GM19328 (cell line): ENCODE results near the gene CBFA2T3.

Experiments used
- ATAC-seq: cut with Tn5 transposase; IDR thresholded peaks from one replicate; pipeline ENCODE4 v1.9.1; 2021; ENCODE audit warnings: mild to moderate bottlenecking, moderate library complexity; ENCODE audit not compliant: unreplicated experiment

CBFA2T3 gene

GRCh38 chr16:88940862-88941817 is 35.9 kb downstream of the CBFA2T3 start:
- no peak for ATAC-seq

DNA sequence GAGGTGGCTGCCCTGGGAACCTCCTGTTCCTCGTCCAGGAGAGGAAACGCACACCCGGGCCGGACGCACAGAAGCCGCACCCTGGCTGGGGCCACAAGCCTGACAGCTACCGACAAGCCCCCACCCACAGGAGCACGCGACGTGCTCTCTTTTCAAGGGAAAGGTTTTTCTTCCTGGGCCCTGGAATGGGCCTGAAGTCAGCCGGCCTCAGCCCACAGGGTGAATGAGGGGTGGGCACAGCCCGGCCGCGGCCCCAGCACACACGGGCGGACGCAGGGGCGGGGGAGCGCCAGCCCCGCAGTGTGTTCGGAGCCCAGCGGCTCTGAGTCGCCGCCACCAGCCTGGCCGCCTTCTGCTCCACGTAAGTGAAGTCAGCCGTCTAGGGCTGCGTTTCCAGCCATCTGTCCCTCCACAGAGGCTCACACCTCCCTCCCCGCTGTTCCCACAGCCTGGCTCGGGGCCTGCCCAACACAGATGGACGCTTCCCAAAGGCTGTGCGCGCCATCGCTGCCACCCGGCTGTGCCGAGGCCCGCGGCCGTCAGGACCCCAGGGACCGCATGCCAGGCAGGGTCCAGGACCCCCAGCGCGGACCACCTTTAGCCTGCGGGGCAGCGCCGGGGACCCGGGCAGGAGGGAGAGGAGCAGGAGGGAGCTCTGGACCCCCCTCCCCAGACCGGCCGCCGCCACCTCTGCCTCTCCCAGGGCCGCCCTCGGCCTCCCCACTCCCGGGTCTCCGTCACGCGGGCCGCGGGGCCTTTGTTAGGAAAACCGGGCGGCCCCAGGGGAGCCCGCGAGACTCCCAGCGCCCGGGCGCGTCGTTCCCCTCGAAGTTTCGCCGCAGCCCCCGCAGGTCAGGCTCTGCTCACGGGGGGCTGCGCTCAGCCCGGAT is 36.8 kb downstream of the CBFA2T3 start:
- no peak for ATAC-seq

DNA sequence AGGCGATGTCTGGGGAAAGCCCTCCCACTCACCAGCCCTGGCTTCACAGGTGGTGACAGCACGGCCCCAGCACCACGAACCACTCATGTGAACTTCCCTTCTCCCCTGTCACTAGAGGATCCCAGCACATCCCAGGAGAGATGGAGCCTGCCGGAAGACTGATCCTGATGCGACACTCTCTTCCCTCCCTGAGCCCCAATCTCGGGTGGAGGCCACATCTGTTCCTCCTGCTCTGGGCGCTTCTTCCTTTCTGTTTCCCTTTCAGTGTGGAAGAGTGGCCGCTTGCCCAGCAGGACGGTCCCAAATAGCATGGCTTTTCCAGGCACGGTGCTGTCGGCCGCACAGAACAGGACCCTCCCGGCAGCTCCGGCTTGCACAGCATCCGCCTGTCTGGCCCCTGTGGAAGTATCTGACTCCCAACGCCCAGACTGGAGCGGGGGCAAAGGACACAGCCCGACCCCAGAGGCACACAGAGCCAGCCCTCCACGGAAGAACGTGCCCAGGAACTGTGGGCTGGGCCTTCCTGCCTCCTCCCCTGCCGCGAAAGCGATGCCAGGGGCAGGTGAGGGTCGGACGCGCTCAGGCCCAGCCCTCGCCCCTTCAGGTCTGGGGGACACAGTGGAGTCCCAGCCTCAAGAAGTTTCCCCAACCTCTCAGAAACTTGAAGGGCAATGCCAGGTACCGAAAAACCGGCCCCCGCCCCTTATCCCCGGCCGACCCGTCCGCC is 37.6 kb downstream of the CBFA2T3 start:
- ATAC-seq: no peak

DNA sequence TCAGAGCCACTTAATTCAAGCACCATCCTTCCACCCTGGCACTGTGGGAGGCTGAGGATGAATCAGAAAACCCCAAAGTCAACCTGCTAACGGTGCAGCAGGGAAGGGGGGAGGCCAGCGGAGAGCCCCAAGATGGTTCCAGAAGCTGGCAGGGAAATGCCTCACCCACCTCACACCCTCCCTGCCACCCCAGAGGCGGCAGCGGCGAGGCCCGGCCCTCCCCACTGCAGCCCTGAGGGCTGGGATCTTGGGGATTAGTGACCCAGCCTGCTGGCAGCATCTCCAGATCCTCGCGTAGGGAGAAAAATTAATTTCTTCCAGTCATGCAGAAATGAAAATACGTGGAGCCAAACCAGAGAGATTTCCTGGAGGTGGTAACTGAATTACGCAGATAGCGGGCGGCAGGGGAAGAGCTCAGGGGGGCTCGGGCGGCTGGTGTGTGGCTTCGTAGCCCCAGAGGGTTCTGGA is 38.2 kb downstream of the CBFA2T3 start:
- ATAC-seq: no peak

GRCh38 chr16:88938119-88938776 is 38.8 kb downstream of the CBFA2T3 start:
- no peak for ATAC-seq

DNA sequence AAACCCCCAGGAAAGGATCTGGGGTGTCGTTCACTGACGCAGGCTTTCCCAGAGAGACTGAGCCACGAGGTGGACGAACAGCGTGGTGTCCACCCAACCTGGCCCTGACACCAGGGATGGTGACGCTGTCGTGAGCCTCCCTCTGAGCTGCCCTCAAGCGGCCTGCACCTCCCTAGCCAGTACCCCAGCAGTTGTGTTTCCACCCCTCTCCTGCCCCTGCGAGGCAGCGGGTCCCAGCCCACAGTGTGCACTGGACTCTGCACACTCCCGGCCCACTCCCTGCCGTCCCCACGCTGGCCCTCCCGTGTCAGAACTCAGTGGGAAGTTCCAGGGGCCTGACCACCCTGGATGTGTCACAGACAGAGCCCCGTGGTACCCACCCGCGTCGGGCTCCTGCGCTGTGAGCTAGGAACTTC is 39.8 kb downstream of the CBFA2T3 start:
- no peak for ATAC-seq

DNA sequence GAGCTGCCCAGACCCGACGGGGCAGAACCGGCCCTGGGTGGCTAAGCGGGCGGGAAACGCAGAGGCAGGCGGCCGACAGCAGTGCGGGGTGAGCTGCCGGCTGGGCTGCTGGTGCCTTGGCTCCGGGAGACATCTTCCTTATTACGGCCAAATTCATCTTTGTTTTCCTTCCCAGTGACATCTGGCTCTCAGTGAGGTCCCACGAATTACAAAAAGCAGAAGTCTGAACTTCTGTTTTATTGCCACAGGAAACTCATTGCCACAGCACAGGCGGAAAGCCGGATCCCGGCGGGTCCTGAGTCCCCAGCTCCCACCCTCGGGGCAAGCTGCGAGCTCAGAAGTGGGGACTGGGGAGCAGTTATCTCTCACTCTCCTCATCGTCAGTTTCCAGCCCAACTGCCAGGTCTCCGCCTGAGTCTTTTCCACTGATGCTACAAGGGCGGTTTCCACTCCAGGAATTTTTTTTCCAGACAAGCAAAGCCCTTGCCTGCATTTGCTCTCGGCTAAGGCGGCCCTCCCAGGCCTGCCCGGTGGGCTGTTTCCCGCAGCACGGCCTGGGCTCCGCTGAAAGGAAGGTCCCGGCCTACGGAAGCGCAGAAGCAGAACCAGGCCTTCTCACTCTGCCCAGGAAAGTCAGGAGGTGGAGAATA is 40.3 kb downstream of the CBFA2T3 start:
- no peak for ATAC-seq

DNA sequence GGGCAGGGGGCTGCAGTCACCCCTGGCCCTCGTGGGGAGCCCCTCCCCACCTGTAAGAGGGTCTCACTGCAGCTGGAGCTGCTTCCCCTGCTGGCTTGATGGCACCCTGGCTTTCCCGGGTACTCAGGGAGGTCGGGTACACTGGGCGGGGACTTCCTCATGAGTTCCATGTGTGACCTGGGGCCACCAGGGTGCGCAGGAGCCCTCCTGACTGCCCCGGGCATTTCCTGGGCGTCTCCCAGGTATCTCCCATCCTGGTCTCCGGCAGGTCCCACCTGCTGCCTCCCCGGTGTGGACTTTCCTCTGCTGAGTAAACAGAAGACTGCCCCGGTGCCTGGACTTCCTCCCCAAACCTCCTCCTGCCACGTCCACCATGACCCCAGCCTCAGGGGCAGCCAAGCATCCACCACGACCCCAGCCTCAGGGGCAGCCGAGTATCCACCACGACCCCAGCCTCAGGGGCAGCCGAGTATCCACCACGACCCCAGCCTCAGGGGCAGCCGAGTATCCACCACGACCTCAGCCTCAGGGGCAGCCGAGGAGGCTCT is 40.9 kb downstream of the CBFA2T3 start:
- no peak for ATAC-seq

GRCh38 chr16:88934066-88934667 is 42.8 kb downstream of the CBFA2T3 start:
- ATAC-seq: no peak

GRCh38 chr16:88932929-88933328 is 44.1 kb downstream of the CBFA2T3 start:
- ATAC-seq: no peak

DNA sequence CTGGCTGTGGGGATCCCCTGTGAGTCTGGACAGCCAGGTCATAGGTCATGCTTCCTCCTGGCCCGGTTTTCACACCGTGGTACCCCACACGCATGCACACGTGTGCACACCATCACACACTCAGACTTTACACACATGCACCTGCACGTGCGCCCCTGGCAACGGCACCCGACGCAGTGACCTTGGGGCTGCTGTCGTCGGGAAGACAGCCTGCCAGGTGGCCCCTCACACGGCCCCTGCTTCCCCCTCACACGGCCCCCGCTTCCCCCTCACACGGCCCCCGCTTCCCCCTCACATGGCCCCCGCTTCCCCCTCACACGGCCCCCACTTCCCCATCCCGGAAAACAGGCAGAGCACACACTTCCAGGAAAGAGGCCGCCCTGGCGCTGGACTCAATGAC is 45.1 kb downstream of the CBFA2T3 start:
- no peak for ATAC-seq

DNA sequence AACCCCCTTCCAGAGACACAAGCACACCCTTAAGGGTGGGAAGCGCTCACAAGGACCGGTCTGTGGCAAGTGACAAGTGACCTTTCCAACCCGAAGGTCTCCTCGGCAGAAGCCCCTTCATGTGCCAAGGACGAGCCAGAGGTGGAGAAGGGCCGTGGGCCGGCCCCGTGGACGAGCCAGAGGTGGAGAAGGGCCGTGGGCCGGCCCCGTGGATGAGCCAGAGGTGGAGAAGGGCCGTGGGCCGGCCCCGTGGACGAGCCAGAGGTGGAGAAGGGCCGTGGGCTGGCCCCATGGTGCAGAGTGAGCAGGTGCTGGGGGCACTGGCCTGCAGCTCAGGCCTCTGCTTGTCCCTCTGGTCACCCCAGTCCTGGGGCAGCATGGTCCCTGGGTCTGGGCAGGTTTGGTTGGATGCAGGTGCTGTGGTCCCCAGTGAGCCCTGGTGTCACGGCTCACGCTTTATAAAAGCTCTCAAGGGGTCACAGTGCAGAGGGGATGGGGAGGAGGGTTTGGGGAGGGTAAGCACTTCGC is 45.6 kb downstream of the CBFA2T3 start:
- no peak for ATAC-seq

GRCh38 chr16:88930716-88931115 is 46.3 kb downstream of the CBFA2T3 start:
- ATAC-seq: no peak

GRCh38 chr16:88929091-88929445 is 47.9 kb downstream of the CBFA2T3 start:
- ATAC-seq: no peak

- ATAC-seq: no peak
These were observed 48.5 kb downstream of the CBFA2T3 start for GRCh38 chr16:88928405-88929090.

DNA sequence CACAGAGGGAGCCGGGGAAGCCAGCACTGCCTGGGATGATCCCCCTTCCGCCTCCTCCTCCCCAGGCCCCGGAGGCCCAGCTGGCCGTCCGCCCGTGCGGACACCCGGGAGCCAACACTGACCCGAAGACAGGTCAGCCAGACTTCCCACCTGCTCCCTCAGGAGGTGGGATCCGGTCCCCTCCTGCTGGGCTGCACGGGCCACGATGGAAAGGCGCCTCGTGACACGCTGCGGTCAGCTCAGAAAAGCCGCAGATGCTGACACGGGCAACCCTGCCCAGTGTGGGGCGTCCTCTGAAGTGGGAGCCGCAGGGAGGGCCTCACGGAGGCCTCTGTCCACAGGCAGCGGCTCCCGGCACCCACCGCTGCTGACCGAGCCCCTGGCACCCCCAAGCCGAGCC is 49.3 kb downstream of the CBFA2T3 start:
- no peak for ATAC-seq

DNA sequence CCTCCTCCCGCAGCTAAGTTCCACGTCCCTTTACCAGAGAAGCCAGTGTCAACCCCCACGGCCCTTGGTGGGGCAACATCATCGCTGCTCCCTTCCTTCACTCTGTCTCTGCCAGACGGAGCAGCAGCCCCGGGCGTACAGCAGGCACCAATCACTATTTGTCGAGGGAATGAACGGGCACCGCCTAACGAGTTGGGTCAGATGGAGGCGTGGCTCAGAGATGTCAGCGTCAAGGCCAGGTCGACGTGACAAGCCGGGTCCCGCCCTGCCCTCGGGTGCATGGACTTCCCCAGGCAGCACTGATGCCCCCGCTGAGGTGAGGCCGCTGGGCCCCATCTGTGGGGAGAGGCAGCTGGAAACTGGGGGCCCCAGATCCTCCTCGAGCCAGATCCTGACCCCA is 50.0 kb downstream of the CBFA2T3 start:
- ATAC-seq: no peak

DNA sequence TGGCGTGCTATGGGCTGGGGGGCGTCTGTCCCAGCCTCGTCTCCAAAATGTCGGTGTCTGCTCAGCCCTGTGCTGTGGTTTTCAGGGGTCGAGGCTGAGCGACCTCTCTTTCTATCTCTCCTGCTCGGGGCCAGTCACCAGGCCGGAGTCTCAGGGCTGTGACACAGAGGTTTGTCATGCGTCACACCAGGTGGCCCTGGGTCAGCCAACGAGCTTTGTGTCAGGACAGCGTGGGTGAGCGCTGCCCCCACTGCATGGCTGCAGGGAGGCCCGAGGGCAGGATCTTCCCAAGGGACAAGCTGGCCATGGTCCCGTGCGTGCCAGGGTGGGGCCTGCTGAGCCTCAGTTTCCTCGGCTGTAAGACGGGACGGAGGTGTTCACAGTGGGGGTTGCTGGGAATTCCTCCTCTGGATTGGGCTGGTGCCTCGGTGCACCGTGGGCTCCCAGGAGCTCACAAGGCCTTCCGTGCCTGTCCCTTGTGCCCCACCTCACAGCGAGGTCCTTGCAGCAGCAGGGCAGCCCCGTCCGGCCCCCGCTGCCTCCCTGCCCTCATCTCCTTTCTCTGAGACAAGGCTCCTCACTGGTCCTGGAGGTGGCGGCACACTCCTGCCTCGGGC is 50.5 kb downstream of the CBFA2T3 start:
- ATAC-seq: no peak
